ENCODE measurements around the gene PRSS48.
A peak's percentile ranks its signal among the peaks of the same experiment; 100 is the strongest.
"Not testable (repeated sequence)": the region's sequence is repeated elsewhere in the genome, so short reads cannot be mapped to it uniquely, and the experiment has no call there.

The PRSS48 gene

DNA sequence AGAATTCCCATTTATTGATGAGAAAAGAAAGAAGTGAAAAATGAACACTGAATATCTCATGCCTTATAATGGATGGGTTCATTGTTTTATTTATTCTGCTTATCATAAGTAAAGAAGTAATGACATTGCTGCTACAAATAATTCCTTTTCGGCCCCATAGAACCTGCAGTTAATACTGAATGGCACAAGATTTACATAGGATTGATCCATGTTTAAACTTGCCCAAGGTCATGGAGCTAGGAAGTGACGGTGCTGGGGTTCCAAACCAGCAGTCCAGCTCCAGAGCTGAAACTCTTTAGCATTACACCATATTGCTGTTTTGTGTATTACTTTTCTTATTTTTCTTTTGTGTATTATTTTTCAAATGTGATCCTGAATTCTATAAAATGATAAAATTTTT, 30.2 kb upstream of the PRSS48 start:
- peaks cover 38% of the 10 kb centered on the region for H3K4me1 ChIP-seq (ENCODE audit: control insufficient read depth, low read depth, low read length)
- no peak overlapping the region for H3K4me3 ChIP-seq (ENCODE audit: low read length)
- no peaks in the 10 kb centered on the region for H3K9me3 ChIP-seq (ENCODE audit: control insufficient read depth, low read depth, low read length)
- no peak overlapping the region for H3K27ac ChIP-seq (ENCODE audit: low read length)
- H3K27me3 ChIP-seq (ENCODE audit: control insufficient read depth, insufficient read depth, low read length) = no peaks in the 10 kb centered on the region
- H3K36me3 ChIP-seq (ENCODE audit: control insufficient read depth, low read depth, low read length) = no peaks in the 10 kb centered on the region
- H3K9ac ChIP-seq (ENCODE audit: low read length) = no peak overlapping the region

DNA sequence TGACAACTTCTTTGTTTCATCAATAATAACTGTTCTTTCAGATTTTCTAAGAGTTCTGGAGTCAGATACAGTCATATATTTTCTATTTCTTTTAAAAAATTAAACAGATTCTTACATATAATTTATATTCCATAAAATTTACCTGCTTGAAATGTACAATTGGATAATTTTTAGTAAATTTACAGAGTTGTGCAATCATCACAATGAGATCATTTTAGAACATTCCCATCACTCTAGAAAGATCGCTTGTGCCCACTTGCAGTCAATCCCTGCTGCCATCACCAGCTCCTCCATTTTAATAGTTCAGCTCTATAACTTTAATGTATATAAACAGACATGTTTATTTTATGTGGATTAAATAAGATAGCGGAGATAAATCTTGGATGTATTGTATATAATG, 29.6 kb upstream of the PRSS48 start:
- Histone ChIP-seq H3K36me3 (ENCODE audit: control insufficient read depth, low read depth, low read length) (no peaks in the 10 kb centered on the region), H3K4me3 (ENCODE audit: low read length) (no peak overlapping the region), H3K9me3 (ENCODE audit: control insufficient read depth, low read depth, low read length) (no peaks in the 10 kb centered on the region), H3K27ac (ENCODE audit: low read length) (no peak overlapping the region), H3K4me1 (ENCODE audit: control insufficient read depth, low read depth, low read length) (peaks cover 41% of the 10 kb centered on the region), H3K27me3 (ENCODE audit: control insufficient read depth, insufficient read depth, low read length) (no peaks in the 10 kb centered on the region), H3K9ac (ENCODE audit: low read length) (no peak overlapping the region)

DNA sequence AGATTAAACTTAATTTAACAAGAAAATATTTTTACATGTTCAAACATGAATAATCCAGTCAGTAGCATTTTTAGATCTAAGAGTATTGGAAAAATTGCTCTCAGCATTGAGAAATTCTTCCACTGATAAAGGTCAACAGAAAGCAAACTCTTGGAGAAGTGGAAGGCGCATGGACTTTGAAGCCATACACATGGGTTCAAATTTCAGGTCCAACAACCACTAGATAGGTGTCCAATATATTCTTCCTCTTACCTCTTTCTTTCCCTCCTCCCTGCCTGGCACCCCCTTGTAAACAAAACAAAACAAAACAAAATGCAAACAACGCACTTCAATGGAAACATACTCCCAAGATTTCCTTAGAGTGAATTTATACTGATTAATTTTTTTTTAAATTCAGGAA, 28.4 kb upstream of the PRSS48 start:
- no peak overlapping the region for H3K9ac ChIP-seq (ENCODE audit: low read length)
- H3K4me3 ChIP-seq (ENCODE audit: low read length) = no peak overlapping the region
- H3K27ac ChIP-seq (ENCODE audit: low read length) = no peak overlapping the region
- H3K36me3 ChIP-seq (ENCODE audit: control insufficient read depth, low read depth, low read length) = no peaks in the 10 kb centered on the region
- H3K27me3 ChIP-seq (ENCODE audit: control insufficient read depth, insufficient read depth, low read length) = no peaks in the 10 kb centered on the region
- peaks cover 34% of the 10 kb centered on the region for H3K4me1 ChIP-seq (ENCODE audit: control insufficient read depth, low read depth, low read length)
- H3K9me3 ChIP-seq (ENCODE audit: control insufficient read depth, low read depth, low read length) = no peaks in the 10 kb centered on the region

DNA sequence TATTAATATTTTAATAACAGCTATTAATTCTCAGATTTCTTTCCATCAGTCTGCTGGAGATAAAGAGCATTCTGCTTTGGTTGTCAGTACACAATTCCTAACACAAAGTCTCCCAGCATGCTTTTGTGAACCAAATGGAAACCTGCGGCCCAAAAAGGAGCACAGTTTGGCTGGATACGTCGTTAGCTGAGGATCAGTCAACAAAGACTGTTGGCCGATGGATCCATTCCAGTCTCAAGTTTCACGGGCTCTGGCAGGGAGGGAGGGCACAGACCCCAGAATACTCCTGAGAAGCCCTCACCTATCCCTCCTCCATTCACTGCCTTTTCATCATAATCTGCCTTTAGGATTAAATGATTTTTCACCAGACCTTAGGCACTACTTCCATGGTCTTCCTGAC, 26.3 kb upstream of the PRSS48 start:
- no peaks in the 10 kb centered on the region for H3K36me3 ChIP-seq (ENCODE audit: control insufficient read depth, low read depth, low read length)
- peaks cover 24% of the 10 kb centered on the region for H3K4me1 ChIP-seq (ENCODE audit: control insufficient read depth, low read depth, low read length)
- peak overlapping the region; percentile 14 for H3K4me3 ChIP-seq (ENCODE audit: low read length)
- H3K27ac ChIP-seq (ENCODE audit: low read length) = no peak overlapping the region
- H3K27me3 ChIP-seq (ENCODE audit: control insufficient read depth, insufficient read depth, low read length) = no peaks in the 10 kb centered on the region
- H3K9ac ChIP-seq (ENCODE audit: low read length) = no peak overlapping the region
- H3K9me3 ChIP-seq (ENCODE audit: control insufficient read depth, low read depth, low read length) = no peaks in the 10 kb centered on the region

DNA sequence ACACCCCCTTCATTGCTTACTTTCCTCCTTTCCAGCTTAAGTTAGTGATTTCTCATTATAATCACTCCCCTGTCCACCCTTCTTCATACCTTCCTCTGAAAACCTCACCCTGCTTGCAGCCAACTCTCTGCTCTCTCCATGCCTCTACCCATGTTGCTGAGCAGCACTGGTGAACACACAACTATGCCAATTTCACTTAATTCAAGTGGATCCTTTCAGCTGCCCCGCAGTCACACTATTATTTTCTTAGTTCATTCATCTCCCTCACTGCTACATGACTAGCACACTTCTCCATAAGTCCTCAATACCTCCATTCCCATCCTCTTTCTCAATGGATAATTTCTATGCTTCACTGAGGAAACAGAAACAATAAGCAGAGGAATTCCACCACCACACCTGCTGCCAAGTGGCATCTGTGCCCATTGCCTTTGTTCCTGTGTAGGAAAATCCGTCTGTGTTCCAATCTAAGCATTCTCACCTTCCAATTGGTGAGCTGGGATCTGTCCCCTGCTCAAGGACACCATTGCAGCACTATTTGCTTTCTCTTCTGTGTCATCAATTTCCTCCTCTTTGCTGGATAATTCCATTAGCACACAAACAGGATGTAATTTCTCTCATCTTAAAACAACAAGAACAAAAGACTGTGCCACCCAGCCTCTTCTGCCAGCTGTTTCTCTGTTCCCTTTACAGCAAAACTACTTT, 25.2 kb upstream of the PRSS48 start:
- Histone ChIP-seq H3K27ac (ENCODE audit: low read length) (no peak overlapping the region), H3K36me3 (ENCODE audit: control insufficient read depth, low read depth, low read length) (no peaks in the 10 kb centered on the region)

DNA sequence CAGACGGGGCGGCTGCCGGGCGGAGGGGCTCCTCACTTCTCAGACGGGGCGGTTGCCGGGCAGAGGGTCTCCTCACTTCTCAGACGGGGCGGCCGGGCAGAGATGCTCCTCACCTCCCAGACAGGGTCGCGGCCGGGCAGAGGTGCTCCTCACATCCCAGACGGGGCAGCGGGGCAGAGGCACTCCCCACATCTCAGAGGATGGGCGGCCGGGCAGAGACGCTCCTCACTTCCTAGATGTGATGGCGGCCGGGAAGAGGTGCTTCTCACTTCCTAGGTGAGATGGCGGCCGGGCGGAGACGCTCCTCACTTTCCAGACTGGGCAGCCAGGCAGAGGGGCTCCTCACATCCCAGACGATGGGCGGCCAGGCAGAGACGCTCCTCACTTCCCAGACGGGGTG, 21.7 kb upstream of the PRSS48 start:
- H3K4me1 ChIP-seq (ENCODE audit: control insufficient read depth, low read depth, low read length) = peaks cover 18% of the 10 kb centered on the region
- H3K27me3 ChIP-seq (ENCODE audit: control insufficient read depth, insufficient read depth, low read length); H3K4me3 ChIP-seq (ENCODE audit: low read length); H3K9ac ChIP-seq (ENCODE audit: low read length); H3K36me3 ChIP-seq (ENCODE audit: control insufficient read depth, low read depth, low read length); H3K27ac ChIP-seq (ENCODE audit: low read length); H3K9me3 ChIP-seq (ENCODE audit: control insufficient read depth, low read depth, low read length): not testable (repeated sequence)

More for the DNA sequence above, 25.2 kb upstream of the PRSS48 start:
- Histone ChIP-seq H3K27me3 (ENCODE audit: control insufficient read depth, insufficient read depth, low read length) (no peaks in the 10 kb centered on the region), H3K4me1 (ENCODE audit: control insufficient read depth, low read depth, low read length) (peaks cover 23% of the 10 kb centered on the region), H3K9me3 (ENCODE audit: control insufficient read depth, low read depth, low read length) (no peaks in the 10 kb centered on the region), H3K9ac (ENCODE audit: low read length) (no peak overlapping the region), H3K4me3 (ENCODE audit: low read length) (no peak overlapping the region)

DNA sequence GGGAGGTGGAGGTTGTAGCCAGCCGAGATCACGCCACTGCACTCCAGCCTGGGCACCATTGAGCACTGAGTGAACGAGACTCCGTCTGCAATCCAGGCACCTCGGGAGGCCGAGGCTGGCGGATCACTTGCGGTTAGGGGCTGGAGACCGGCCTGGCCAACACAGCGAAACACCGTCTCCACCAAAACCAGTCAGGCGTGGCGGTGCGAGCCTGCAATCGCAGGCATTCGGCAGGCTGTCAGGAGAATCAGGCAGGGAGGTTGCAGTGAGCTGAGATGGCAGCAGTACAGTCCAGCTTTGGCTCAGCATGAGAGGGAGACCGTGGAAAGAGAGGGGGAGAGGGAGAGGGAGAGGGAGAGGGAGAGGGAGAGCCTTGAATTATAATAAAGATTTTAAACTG, 21.3 kb upstream of the PRSS48 start:
- not testable (repeated sequence) for H3K27me3 ChIP-seq (ENCODE audit: control insufficient read depth, insufficient read depth, low read length); H3K36me3 ChIP-seq (ENCODE audit: control insufficient read depth, low read depth, low read length); H3K4me3 ChIP-seq (ENCODE audit: low read length); H3K9me3 ChIP-seq (ENCODE audit: control insufficient read depth, low read depth, low read length); H3K27ac ChIP-seq (ENCODE audit: low read length); H3K9ac ChIP-seq (ENCODE audit: low read length)
- H3K4me1 ChIP-seq (ENCODE audit: control insufficient read depth, low read depth, low read length) = peaks cover 14% of the 10 kb centered on the region

DNA sequence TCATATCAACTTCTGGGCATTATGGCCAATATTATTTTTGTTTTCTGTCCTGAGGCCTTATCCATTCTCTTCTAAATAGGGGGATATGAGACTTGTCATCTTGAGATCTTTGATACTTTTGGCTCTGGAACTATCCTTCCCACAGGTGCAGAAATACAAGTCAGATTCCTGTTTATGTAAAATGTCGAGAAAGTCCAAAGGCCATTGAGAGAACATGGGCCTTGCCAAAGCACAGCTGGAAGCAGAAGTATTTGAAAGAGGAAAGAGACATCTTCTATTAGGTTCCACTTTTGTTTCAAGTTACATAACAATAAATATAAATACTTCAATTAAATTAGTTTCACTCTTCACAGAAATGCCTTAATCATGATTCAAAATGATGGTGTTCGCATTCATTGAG, 20.8 kb upstream of the PRSS48 start:
- Histone ChIP-seq H3K27me3 (ENCODE audit: control insufficient read depth, insufficient read depth, low read length) (no peaks in the 10 kb centered on the region), H3K4me1 (ENCODE audit: control insufficient read depth, low read depth, low read length) (peaks cover 10% of the 10 kb centered on the region), H3K27ac (ENCODE audit: low read length) (no peak overlapping the region), H3K36me3 (ENCODE audit: control insufficient read depth, low read depth, low read length) (no peaks in the 10 kb centered on the region), H3K9ac (ENCODE audit: low read length) (no peak overlapping the region), H3K4me3 (ENCODE audit: low read length) (no peak overlapping the region), H3K9me3 (ENCODE audit: control insufficient read depth, low read depth, low read length) (no peaks in the 10 kb centered on the region)

DNA sequence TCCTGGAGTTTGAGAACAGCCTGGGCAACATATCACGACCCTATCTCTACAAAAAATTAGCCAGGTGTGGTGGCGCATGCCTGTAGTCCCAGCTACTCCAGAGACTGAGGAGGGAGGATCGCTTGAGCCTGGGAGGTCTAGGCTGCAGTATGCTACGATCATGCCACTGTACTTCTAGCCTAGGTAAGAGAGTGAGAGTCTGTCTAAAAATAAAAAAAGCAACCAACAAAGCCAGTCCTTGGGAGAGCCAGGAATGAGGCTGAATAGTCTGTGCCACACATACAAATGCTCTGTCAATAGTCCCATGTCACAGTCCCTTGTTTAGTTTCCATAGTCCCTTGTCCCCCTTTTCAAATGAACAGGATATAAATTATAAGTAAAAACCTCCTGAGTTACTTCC, 19.3 kb upstream of the PRSS48 start:
- Histone ChIP-seq H3K27ac (ENCODE audit: low read length) (no peak overlapping the region), H3K9me3 (ENCODE audit: control insufficient read depth, low read depth, low read length) (no peaks in the 10 kb centered on the region), H3K9ac (ENCODE audit: low read length) (no peak overlapping the region), H3K4me3 (ENCODE audit: low read length) (no peak overlapping the region), H3K4me1 (ENCODE audit: control insufficient read depth, low read depth, low read length) (peaks cover under 1% of the 10 kb centered on the region), H3K27me3 (ENCODE audit: control insufficient read depth, insufficient read depth, low read length) (no peaks in the 10 kb centered on the region), H3K36me3 (ENCODE audit: control insufficient read depth, low read depth, low read length) (no peaks in the 10 kb centered on the region)

DNA sequence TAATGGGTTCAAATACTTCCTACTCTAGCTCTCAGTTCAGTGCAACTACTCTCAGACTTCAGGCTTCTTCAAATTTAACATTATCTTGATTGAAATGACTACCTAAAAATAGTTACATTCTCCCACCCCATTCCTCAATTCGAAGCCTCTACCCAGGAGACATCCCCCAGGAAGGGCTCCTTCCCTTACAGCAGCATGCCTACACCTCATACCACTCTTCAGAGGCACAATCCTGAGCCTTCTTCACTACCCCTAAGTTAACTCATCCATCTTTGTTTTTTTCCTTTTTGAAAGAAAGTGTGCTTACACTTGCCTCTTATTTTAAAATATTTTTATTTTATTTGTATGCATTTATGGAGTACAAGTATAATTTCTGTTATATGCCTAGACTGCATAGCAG, 17.2 kb upstream of the PRSS48 start:
- Histone ChIP-seq H3K27me3 (ENCODE audit: control insufficient read depth, insufficient read depth, low read length) (no peaks in the 10 kb centered on the region), H3K27ac (ENCODE audit: low read length) (no peak overlapping the region), H3K4me3 (ENCODE audit: low read length) (no peak overlapping the region), H3K36me3 (ENCODE audit: control insufficient read depth, low read depth, low read length) (no peaks in the 10 kb centered on the region), H3K9me3 (ENCODE audit: control insufficient read depth, low read depth, low read length) (no peaks in the 10 kb centered on the region), H3K4me1 (ENCODE audit: control insufficient read depth, low read depth, low read length) (no peaks in the 10 kb centered on the region), H3K9ac (ENCODE audit: low read length) (no peak overlapping the region)

DNA sequence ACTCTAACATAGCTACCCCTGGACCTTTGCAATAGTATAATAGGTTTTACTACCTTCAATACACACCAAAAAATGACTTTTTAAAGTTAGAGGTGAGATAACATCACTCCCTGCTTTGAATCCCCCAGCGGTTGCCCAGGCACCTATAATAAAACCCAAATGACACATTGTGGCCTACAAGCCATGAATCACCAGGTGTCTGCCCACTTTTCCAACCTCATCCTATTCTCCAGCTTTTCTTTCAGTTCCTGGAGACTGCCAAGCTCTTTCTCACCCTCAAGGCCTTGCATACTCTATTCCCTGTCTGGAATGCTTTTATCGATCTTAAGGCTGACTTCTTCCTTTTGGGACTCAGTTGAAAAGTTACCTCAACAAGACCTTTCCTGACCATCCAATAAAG, 16.4 kb upstream of the PRSS48 start:
- Histone ChIP-seq H3K9me3 (ENCODE audit: control insufficient read depth, low read depth, low read length) (no peaks in the 10 kb centered on the region), H3K27me3 (ENCODE audit: control insufficient read depth, insufficient read depth, low read length) (no peaks in the 10 kb centered on the region), H3K36me3 (ENCODE audit: control insufficient read depth, low read depth, low read length) (no peaks in the 10 kb centered on the region), H3K9ac (ENCODE audit: low read length) (no peak overlapping the region), H3K4me1 (ENCODE audit: control insufficient read depth, low read depth, low read length) (no peaks in the 10 kb centered on the region), H3K27ac (ENCODE audit: low read length) (no peak overlapping the region), H3K4me3 (ENCODE audit: low read length) (no peak overlapping the region)

DNA sequence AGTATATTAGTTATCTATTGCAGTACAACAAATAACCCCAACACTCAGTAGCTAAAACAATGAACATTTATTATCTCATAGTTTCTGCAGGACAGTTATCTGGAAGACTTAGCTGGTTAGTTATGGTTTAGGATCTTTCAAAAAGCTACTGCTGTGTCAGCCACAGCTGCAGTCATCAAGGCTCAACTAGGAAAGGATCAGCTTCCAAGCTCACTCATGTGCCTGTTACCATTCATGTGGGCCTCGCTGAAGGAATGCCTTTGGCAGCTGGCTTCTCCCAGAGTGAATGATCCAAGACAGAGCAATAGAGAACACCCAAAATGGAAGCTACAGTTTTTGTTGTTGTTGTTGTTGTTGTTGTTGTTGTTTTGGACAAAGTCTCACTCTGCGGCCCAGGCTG, 13.5 kb upstream of the PRSS48 start:
- Histone ChIP-seq H3K4me1 (ENCODE audit: control insufficient read depth, low read depth, low read length) (no peaks in the 10 kb centered on the region), H3K27ac (ENCODE audit: low read length) (no peak overlapping the region), H3K9me3 (ENCODE audit: control insufficient read depth, low read depth, low read length) (no peaks in the 10 kb centered on the region), H3K4me3 (ENCODE audit: low read length) (no peak overlapping the region), H3K36me3 (ENCODE audit: control insufficient read depth, low read depth, low read length) (no peaks in the 10 kb centered on the region), H3K27me3 (ENCODE audit: control insufficient read depth, insufficient read depth, low read length) (no peaks in the 10 kb centered on the region), H3K9ac (ENCODE audit: low read length) (no peak overlapping the region)

Measured in iPS-18a (cell line).